ENCODE data around the gene APLN.

Gene APLN

GRCh38 chrX:129654652-129655546, at the start of gene APLN:
TSS of gene APLN (minus strand) at chrX:129654956. CDS start at chrX:129654630, 326 bp downstream.
- DNase-seq: peak; percentile 11

GRCh38 chrX:129704491-129704890, 49.7 kb upstream of the APLN start:
- DNase-seq: no peak

- DNase-seq: no peak
These were observed 46.9 kb upstream of the APLN start for GRCh38 chrX:129701624-129702069.

- no peak for DNase-seq
These were observed 45.8 kb upstream of the APLN start for GRCh38 chrX:129700536-129700935.

- no peak for DNase-seq
These were observed 43.4 kb upstream of the APLN start for GRCh38 chrX:129698150-129698549.

GRCh38 chrX:129697204-129697829, 42.6 kb upstream of the APLN start:
- no peak for DNase-seq

- DNase-seq: no peak
These were observed 41.9 kb upstream of the APLN start for GRCh38 chrX:129696463-129697155.

- no peak for DNase-seq
These were observed 41.2 kb upstream of the APLN start for GRCh38 chrX:129695937-129696336.

- DNase-seq: no peak
These were observed 40.8 kb upstream of the APLN start for GRCh38 chrX:129695535-129695934.

- DNase-seq: no peak
These were observed 40.0 kb upstream of the APLN start for GRCh38 chrX:129694805-129695204.

GRCh38 chrX:129693354-129693753, 38.6 kb upstream of the APLN start:
- DNase-seq: no peak

GRCh38 chrX:129690435-129690834, 35.7 kb upstream of the APLN start:
- DNase-seq: no peak

- DNase-seq: no peak
These were observed 35.0 kb upstream of the APLN start for GRCh38 chrX:129689796-129690195.

GRCh38 chrX:129688097-129688496, 33.3 kb upstream of the APLN start:
- no peak for DNase-seq

GRCh38 chrX:129686422-129686948, 31.7 kb upstream of the APLN start:
- no peak for DNase-seq

- no peak for DNase-seq
These were observed 28.2 kb upstream of the APLN start for GRCh38 chrX:129682979-129683378.

GRCh38 chrX:129679901-129680300, 25.1 kb upstream of the APLN start:
- no peak for DNase-seq

GRCh38 chrX:129678614-129679195, 23.9 kb upstream of the APLN start:
- peak; percentile 55 for DNase-seq

GRCh38 chrX:129667412-129667811, 12.7 kb upstream of the APLN start:
- no peak for DNase-seq

- DNase-seq: no peak
These were observed 11.3 kb upstream of the APLN start for GRCh38 chrX:129665916-129666644.

GRCh38 chrX:129663171-129663570, 8.4 kb upstream of the APLN start:
- DNase-seq: no peak

- DNase-seq: no peak
These were observed 6.6 kb upstream of the APLN start for GRCh38 chrX:129661369-129661768.

Data from stimulated activated CD4-positive, alpha-beta T cell treated with anti-CD3 and anti-CD28 coated beads, Interleukin-15, amount 100 ng/mL, for 24 hours (primary cell).